NB4 (cell line): ENCODE data around the gene COL8A1.
A peak's percentile ranks its signal among the peaks of the same experiment; 100 is the strongest.

Experiments used
- DNase-seq: peaks from one replicate; pipeline ENCODE4 v3.0.0; 2010; ENCODE audit warnings: low read depth
- H3K4me3 ChIP-seq: one replicate; pipeline ENCODE4 v1.5.1; 2011; ENCODE audit warnings: mild to moderate bottlenecking, low read depth, low read length, moderate library complexity
- CTCF ChIP-seq: IDR thresholded peaks from one replicate; pipeline ENCODE4 v1.5.1; 2012; ENCODE audit warnings: low read depth, low read length
- MAX ChIP-seq: IDR thresholded peaks from 2 replicates; pipeline ENCODE4 v1.6.1; 2011; ENCODE audit warnings: low read depth, low read length
- MYC ChIP-seq: IDR thresholded peaks from 2 replicates; pipeline ENCODE4 v1.6.1; 2011; ENCODE audit warnings: low read depth, low read length
- POLR2A ChIP-seq: IDR thresholded peaks from 2 replicates; pipeline ENCODE4 v1.6.1; 2011; ENCODE audit warnings: mild to moderate bottlenecking; ENCODE audit not compliant: insufficient read length; ENCODE audit errors: extremely low read depth

Gene COL8A1

DNA sequence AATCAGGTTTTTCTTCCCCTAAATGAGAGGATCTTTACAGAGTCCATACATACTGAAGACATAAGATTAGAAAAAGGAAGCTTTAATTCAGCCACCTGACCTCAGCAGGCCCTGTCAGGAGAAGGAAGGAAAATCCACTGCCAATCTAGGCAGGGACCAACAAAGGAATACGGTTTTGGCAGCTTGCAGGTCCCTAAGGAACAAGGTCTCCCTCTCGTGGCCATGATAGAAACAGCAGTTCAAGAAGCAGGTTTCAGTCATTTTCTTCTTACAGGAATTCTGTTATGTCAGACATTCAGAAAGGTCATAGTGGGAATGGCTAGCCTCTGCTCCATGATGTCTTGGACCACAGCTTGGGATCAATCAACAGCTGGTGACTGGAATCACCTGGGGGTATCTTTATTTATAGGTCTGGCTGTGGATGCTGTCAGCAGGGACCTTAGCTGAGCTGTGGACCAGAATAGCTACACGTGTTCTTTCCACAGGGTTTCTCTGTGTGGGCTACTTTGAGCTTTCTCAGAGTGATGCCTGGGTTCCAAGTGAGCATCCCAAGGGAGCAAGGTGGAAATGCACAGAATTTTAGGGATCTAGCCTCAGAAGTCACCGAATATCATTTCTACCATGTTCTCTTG lies 169.9 kb downstream of the COL8A1 start:
- TF ChIP-seq CTCF (peak; percentile 71), MAX (no peak)
- peak; percentile 67 for DNase-seq
- no peak overlapping the region for H3K4me3 ChIP-seq

- H3K4me3 ChIP-seq, result no peak overlapping the region
- DNase-seq, result no peak
- TF ChIP-seq CTCF (no peak), MYC (no peak), MAX (no peak), POLR2A (no peak)
Measured at GRCh38 chr3:99809565-99809964, 171.2 kb downstream of the COL8A1 start.

DNA sequence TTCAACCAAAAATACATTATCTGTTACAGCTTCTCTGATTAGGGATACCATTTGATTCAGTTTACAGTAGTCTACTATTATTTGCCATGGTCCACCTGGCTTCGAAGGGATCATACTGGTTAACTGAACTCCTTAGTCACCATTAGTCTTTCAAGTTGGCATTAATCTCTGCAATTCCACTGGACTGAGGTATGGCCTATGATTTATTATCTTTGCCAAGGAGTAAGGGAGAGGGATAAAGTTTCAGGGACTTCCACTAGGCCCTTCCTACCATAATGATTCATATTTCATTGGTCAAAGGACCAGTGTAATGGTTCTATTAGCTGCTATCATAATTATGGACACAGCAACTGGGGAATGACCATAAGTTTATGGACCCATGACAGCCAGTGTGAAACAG lies 172.0 kb downstream of the COL8A1 start:
- TF ChIP-seq CTCF (no peak), MYC (no peak), POLR2A (no peak), MAX (no peak)
- DNase-seq, result no peak
- no peak overlapping the region for H3K4me3 ChIP-seq

DNA sequence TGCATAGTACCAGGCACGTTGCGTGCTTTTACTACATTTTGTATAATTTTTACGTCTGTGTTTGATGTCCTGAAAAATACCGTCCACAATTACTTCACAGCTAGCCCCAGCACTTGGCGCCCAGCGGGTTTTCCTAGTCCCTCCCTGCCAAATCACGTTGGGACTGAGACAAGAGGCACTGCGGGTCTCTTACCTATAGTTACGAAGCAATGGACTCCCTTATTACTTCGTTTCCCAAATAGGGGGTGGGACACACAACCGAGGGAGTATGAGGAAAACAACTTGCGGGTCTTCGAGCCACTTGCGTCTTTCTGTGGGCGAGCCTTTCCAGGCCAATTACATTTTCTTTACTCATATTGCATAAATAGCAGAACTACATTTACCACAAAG lies 178.6 kb downstream of the COL8A1 start:
- no peak for DNase-seq
- TF ChIP-seq POLR2A (no peak), MAX (no peak), CTCF (no peak), MYC (no peak)
- H3K4me3 ChIP-seq, result peak overlapping the region; percentile 87

GRCh38 chr3:99817437-99818240 lies 179.2 kb downstream of the COL8A1 start, which contains the start of gene CMSS1:
Gene CMSS1, plus strand, starts transcription at chr3:99817862.
- TF ChIP-seq CTCF, result no peak
- TF ChIP-seq POLR2A, result peak; percentile 59
- TF ChIP-seq MAX, result peak; percentile 95
- TF ChIP-seq MYC, result peak; percentile 89
- H3K4me3 ChIP-seq, result peak within 1 kb of the TSS; percentile 87
- DNase-seq, result peak; percentile 93
